ENCODE results near the gene R3HCC1L.
"Not testable (repeated sequence)": the region's sequence is repeated elsewhere in the genome, so short reads cannot be mapped to it uniquely, and the experiment has no call there.

Gene R3HCC1L

GRCh38 chr10:98133075-98133752 lies 1.2 kb upstream of the R3HCC1L start:
- DNase-seq = not testable (repeated sequence)

- no peak for DNase-seq
Measured at GRCh38 chr10:98134117-98134430, 383 bp upstream of the R3HCC1L start.

- DNase-seq = no peak
Measured at GRCh38 chr10:98135222-98135899, 904 bp downstream of the R3HCC1L start.

GRCh38 chr10:98136775-98137174 lies 2.3 kb downstream of the R3HCC1L start:
- not testable (repeated sequence) for DNase-seq

- no peak for DNase-seq
Measured at GRCh38 chr10:98138031-98138430, 3.6 kb downstream of the R3HCC1L start.

- no peak for DNase-seq
Measured at GRCh38 chr10:98139431-98139830, 5.0 kb downstream of the R3HCC1L start.

- no peak for DNase-seq
Measured at GRCh38 chr10:98141484-98142073, 7.1 kb downstream of the R3HCC1L start.

- no peak for DNase-seq
Measured at GRCh38 chr10:98144985-98145384, 10.5 kb downstream of the R3HCC1L start.

GRCh38 chr10:98149858-98150257 lies 15.4 kb downstream of the R3HCC1L start:
- DNase-seq = no peak

- no peak for DNase-seq
Measured at GRCh38 chr10:98150544-98150943, 16.1 kb downstream of the R3HCC1L start.

- not testable (repeated sequence) for DNase-seq
Measured at GRCh38 chr10:98152778-98153177, 18.3 kb downstream of the R3HCC1L start.

GRCh38 chr10:98153213-98153958 lies 18.9 kb downstream of the R3HCC1L start:
- not testable (repeated sequence) for DNase-seq

GRCh38 chr10:98154076-98154475 lies 19.6 kb downstream of the R3HCC1L start:
- DNase-seq = no peak

GRCh38 chr10:98158576-98158975 lies 24.1 kb downstream of the R3HCC1L start:
- no peak for DNase-seq

- DNase-seq = no peak
Measured at GRCh38 chr10:98163941-98164340, 29.5 kb downstream of the R3HCC1L start.

GRCh38 chr10:98167191-98167590 lies 32.7 kb downstream of the R3HCC1L start:
- DNase-seq = no peak

- DNase-seq = no peak
Measured at GRCh38 chr10:98168147-98168546, 33.7 kb downstream of the R3HCC1L start.

GRCh38 chr10:98168766-98169165 lies 34.3 kb downstream of the R3HCC1L start:
- no peak for DNase-seq

- no peak for DNase-seq
Measured at GRCh38 chr10:98169379-98169778, 34.9 kb downstream of the R3HCC1L start.

GRCh38 chr10:98170249-98171117 lies 36.0 kb downstream of the R3HCC1L start:
- peak; percentile 23 for DNase-seq

GRCh38 chr10:98172073-98172472 lies 37.6 kb downstream of the R3HCC1L start:
- no peak for DNase-seq

- no peak for DNase-seq
Measured at GRCh38 chr10:98172495-98172894, 38.0 kb downstream of the R3HCC1L start.

- no peak for DNase-seq
Measured at GRCh38 chr10:98173260-98173659, 38.8 kb downstream of the R3HCC1L start.
